ENCODE data around the gene EPO.

Gene EPO

GRCh38 chr7:100728196-100728595 lies 7.9 kb downstream of the EPO start:
- TF ChIP-seq RAD21 (IDR thresholded peaks at IDR 0.05; ENCODE audit: low read depth) = no peak

GRCh38 chr7:100730136-100730800 lies 10.0 kb downstream of the EPO start:
- TF ChIP-seq ZBTB7A (IDR thresholded peaks at IDR 0.05; ENCODE audit: low read depth) = no peak
- TF ChIP-seq CREB1 (IDR thresholded peaks at IDR 0.05; ENCODE audit: low read depth) = no peak
- no peak for TF ChIP-seq MAX (IDR thresholded peaks at IDR 0.05)
- no peak for TF ChIP-seq REST (IDR thresholded peaks at IDR 0.05; ENCODE audit: low read depth)
- no peak for TF ChIP-seq EGR1 (IDR thresholded peaks at IDR 0.05)

GRCh38 chr7:100731937-100732636 lies 11.8 kb downstream of the EPO start:
- TF ChIP-seq TAF1 (IDR thresholded peaks at IDR 0.05; ENCODE audit: low read depth) (no peak), EGR1 (IDR thresholded peaks at IDR 0.05) (no peak), FOXM1 (IDR thresholded peaks at IDR 0.05; ENCODE audit: borderline replicate concordance, low read depth) (no peak), EP300 (IDR thresholded peaks at IDR 0.05; ENCODE audit: borderline replicate concordance) (no peak), CREB1 (IDR thresholded peaks at IDR 0.05; ENCODE audit: low read depth) (no peak), MAX (IDR thresholded peaks at IDR 0.05) (no peak), RAD21 (IDR thresholded peaks at IDR 0.05; ENCODE audit: low read depth) (no peak), ZBTB7A (IDR thresholded peaks at IDR 0.05; ENCODE audit: low read depth) (no peak), TEAD4 (IDR thresholded peaks at IDR 0.05) (no peak), NFIC (IDR thresholded peaks at IDR 0.05) (no peak), USF1 (IDR thresholded peaks at IDR 0.05) (no peak), YY1 (IDR thresholded peaks at IDR 0.05; ENCODE audit: low read depth) (no peak), TCF12 (IDR thresholded peaks at IDR 0.05; ENCODE audit: low read depth) (no peak), CEBPB (IDR thresholded peaks at IDR 0.05) (no peak), REST (IDR thresholded peaks at IDR 0.05; ENCODE audit: low read depth) (no peak)

- TF ChIP-seq TEAD4 (IDR thresholded peaks at IDR 0.05) (no peak), CREB1 (IDR thresholded peaks at IDR 0.05; ENCODE audit: low read depth) (no peak), TAF1 (IDR thresholded peaks at IDR 0.05; ENCODE audit: low read depth) (no peak), EGR1 (IDR thresholded peaks at IDR 0.05) (no peak), ZBTB7A (IDR thresholded peaks at IDR 0.05; ENCODE audit: low read depth) (no peak), NFIC (IDR thresholded peaks at IDR 0.05) (no peak), RAD21 (IDR thresholded peaks at IDR 0.05; ENCODE audit: low read depth) (no peak)
Observed at GRCh38 chr7:100735730-100736129, 15.5 kb downstream of the EPO start.

GRCh38 chr7:100736671-100737070 lies 16.4 kb downstream of the EPO start:
- TF ChIP-seq CEBPB (IDR thresholded peaks at IDR 0.05) = no peak
- no peak for TF ChIP-seq MAX (IDR thresholded peaks at IDR 0.05)
- no peak for TF ChIP-seq NFIC (IDR thresholded peaks at IDR 0.05)
- no peak for TF ChIP-seq REST (IDR thresholded peaks at IDR 0.05; ENCODE audit: low read depth)
